GM19467 (cell line): Measurements from ENCODE around the gene IFIT5.
"Not testable (repeated sequence)": the region's sequence is repeated elsewhere in the genome, so short reads cannot be mapped to it uniquely, and the experiment has no call there.

Experiments
- ATAC-seq: cut with Tn5 transposase; IDR thresholded peaks from one replicate; pipeline ENCODE4 v1.9.1; 2021; ENCODE audit warnings: mild to moderate bottlenecking, moderate library complexity; ENCODE audit not compliant: unreplicated experiment

IFIT5 gene

GRCh38 chr10:89392974-89393373 lies 21.4 kb upstream of the IFIT5 start:
- ATAC-seq, result no peak

GRCh38 chr10:89393898-89394297 lies 20.5 kb upstream of the IFIT5 start:
- ATAC-seq, result no peak

GRCh38 chr10:89395141-89395540 lies 19.2 kb upstream of the IFIT5 start:
- no peak for ATAC-seq

GRCh38 chr10:89398003-89398749 lies 16.2 kb upstream of the IFIT5 start:
- no peak for ATAC-seq

- no peak for ATAC-seq
These were observed 14.4 kb upstream of the IFIT5 start for GRCh38 chr10:89399956-89400355.

- ATAC-seq, result no peak
These were observed 11.3 kb upstream of the IFIT5 start for GRCh38 chr10:89403043-89403442.

GRCh38 chr10:89404104-89405047 lies 10.0 kb upstream of the IFIT5 start:
- no peak for ATAC-seq

GRCh38 chr10:89406178-89406577 lies 8.2 kb upstream of the IFIT5 start:
- not testable (repeated sequence) for ATAC-seq

GRCh38 chr10:89407792-89408191 lies 6.6 kb upstream of the IFIT5 start:
- ATAC-seq, result not testable (repeated sequence)

- ATAC-seq, result not testable (repeated sequence)
These were observed 5.1 kb upstream of the IFIT5 start for GRCh38 chr10:89409282-89409681.

GRCh38 chr10:89410551-89410950 lies 3.8 kb upstream of the IFIT5 start:
- not testable (repeated sequence) for ATAC-seq

GRCh38 chr10:89411135-89411534 lies 3.2 kb upstream of the IFIT5 start:
- not testable (repeated sequence) for ATAC-seq

GRCh38 chr10:89412276-89412675 lies 2.1 kb upstream of the IFIT5 start:
- ATAC-seq, result not testable (repeated sequence)

GRCh38 chr10:89413398-89413912 lies 913 bp upstream of the IFIT5 start:
- no peak for ATAC-seq

- peak; percentile 33 for ATAC-seq
These were observed 782 bp downstream of the IFIT5 start for GRCh38 chr10:89414879-89415821.

- no peak for ATAC-seq
These were observed 2.1 kb downstream of the IFIT5 start for GRCh38 chr10:89416465-89416864.

GRCh38 chr10:89419548-89419947 lies 5.2 kb downstream of the IFIT5 start:
- ATAC-seq, result no peak

GRCh38 chr10:89421018-89421476 lies 6.7 kb downstream of the IFIT5 start:
- ATAC-seq, result no peak

GRCh38 chr10:89425000-89425399 lies 10.6 kb downstream of the IFIT5 start:
- ATAC-seq, result no peak

- ATAC-seq, result no peak
These were observed 12.0 kb downstream of the IFIT5 start for GRCh38 chr10:89426230-89426868.
